GM12892 (cell line): Measurements from ENCODE around the gene PRKD1.

Experiments used
- DNase-seq: peaks from one replicate; pipeline ENCODE4 v3.0.0; 2011; ENCODE audit not compliant: insufficient read length
- FAIRE-seq: peaks from 2 replicates; lab custom pipeline; 2011; peaks lifted over from hg19 to GRCh38; lab: Jason Lieb, UNC
- POLR2A ChIP-seq: IDR thresholded peaks from 2 replicates; pipeline ENCODE4 v1.6.1; 2011; ENCODE audit warnings: low read depth, low read length, control low read depth
- POLR2AphosphoS5 ChIP-seq: IDR thresholded peaks from 2 replicates; pipeline ENCODE4 v1.6.1; 2011; ENCODE audit warnings: low read depth, low read length, control low read depth
- TAF1 ChIP-seq: IDR thresholded peaks from 2 replicates; pipeline ENCODE4 v1.6.1; 2011; ENCODE audit warnings: low read depth, mild to moderate bottlenecking, control low read depth, low read length, borderline replicate concordance

Gene PRKD1

DNA sequence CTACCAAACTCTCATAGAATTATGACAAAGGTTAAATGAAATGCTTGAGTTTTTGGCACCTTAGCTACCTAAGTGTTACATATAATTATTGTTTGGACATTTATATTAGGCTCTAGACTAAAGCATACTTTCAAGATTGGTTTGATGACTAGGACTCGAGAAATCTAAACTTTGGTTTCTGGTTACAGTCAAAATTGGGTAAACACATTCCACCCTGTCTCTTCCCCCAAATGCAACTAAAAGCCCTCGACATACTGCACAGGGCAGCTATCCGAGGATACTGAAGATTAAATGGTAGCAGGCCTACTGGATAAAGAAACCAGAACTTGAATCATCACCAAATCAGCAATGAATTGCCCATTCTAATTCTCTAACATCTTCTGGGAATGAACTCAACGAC lies 369.1 kb downstream of the PRKD1 start:
- TF ChIP-seq TAF1, result no peak
- no peak for TF ChIP-seq POLR2AphosphoS5
- TF ChIP-seq POLR2A, result no peak
- no peak for FAIRE-seq
- DNase-seq, result no peak

DNA sequence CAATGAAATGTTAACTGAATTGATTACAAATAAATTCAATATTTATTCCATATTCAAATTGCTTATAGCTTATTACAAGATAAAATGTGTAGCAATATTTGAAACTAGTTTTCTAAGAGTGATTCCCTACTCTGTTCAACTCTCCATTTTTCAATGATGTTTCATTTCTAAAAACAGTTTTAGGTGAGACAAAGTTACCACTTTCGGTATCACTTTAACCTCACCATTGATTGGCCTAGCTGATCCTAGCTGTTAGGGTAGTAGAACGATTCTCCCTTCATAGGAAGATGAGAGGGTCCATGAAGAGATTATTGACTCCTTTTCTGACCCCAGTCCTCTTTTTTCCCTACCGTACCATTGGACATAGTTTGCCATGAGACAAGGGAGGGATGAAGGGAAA lies 373.3 kb downstream of the PRKD1 start:
- no peak for DNase-seq
- TF ChIP-seq POLR2AphosphoS5 (no peak), POLR2A (no peak), TAF1 (no peak)
- FAIRE-seq, result no peak

- TF ChIP-seq TAF1 (no peak), POLR2A (no peak), POLR2AphosphoS5 (no peak)
- DNase-seq, result no peak
- FAIRE-seq, result no peak
Measured at GRCh38 chr14:29553427-29553826, 374.2 kb downstream of the PRKD1 start.

DNA sequence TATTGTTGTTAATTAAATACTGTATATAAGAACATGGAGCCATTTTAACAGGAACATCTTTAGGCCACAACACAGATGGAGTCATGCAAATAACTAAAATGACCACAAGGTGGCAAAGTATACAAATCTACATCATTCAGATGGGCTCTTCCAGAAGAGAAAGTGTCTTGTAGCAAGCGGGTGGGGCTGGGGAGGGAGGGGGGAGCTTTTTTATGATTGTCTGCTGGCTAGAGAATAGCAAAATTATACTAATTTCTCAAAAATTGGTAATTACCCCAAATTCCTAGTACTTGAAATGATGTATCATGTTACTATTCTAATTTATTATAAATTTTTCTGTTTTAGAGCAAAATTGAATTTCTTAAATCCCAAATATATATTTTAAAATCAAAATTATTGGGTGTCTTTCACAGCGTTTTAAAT lies 378.7 kb downstream of the PRKD1 start:
- no peak for DNase-seq
- peak; percentile 84 for FAIRE-seq
- no peak for TF ChIP-seq POLR2A
- TF ChIP-seq POLR2AphosphoS5, result no peak
- no peak for TF ChIP-seq TAF1

DNA sequence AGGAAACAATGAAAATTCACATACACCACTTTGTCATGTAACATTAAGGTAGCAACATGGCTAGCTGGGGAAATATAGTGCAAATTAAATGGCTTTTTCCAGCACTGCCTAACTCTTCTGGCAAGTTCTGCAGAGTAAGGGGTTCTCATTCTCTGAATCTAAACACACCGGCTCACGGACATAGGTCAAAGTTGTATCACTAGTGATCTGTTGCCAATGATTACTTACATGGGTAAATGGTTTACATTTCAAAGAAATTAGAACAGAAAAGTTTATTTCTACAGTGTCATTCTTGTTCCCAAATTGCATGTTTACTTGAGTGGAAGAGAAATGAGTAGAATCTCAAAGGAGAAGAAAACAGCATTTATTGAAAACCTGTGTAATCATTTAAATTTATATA lies 381.9 kb downstream of the PRKD1 start:
- TF ChIP-seq TAF1 (no peak), POLR2A (no peak), POLR2AphosphoS5 (no peak)
- FAIRE-seq (no peak), DNase-seq (no peak)

DNA sequence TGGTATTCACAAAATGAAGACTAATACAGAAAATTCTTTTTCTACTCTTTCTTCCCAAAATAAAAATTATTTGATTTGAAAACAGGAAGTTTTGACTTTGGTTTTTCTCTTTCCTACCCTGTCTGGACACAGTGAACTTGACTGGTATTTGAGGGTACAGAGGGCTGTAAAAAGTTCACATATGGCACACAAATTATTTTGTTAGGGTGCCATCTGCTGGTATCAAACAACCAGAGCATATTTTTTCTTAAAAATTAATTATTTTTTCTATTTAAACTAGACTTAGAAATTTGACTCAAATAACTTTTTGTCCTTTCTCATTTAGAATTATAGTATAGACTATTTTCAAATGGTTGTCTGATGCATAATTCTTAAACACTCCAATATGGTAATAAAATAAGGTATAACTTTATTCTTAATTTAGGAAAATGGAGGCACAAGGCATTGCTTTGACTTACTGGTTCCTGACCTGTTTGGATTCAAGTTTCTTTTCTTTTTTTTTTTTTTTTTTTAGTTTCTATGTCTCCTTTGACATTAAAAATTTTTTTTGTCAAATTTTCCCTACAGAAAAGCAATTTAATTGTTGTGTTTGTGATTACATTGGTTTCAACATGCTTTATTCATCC lies 390.6 kb downstream of the PRKD1 start:
- no peak for FAIRE-seq
- TF ChIP-seq TAF1 (no peak), POLR2A (no peak), POLR2AphosphoS5 (no peak)
- no peak for DNase-seq

DNA sequence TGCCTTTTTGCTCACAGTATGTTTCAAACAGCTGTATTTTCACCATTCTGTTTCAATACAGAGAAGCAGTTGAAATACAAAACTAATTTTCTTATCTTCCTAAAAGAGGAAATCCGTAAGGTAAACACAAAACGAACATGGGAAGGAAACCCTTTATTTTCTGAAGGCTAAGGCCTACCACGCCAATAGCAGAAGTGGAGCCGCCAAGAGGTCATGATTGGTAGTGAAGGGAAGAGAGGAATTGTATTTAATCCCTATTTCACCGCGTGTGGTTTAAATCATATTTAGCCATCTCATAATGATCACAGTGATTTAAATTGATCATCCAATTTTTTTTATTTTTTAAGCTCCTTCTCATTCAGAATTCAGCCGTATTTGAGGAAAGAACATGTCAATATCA lies 398.2 kb downstream of the PRKD1 start:
- TF ChIP-seq TAF1 (no peak), POLR2AphosphoS5 (no peak), POLR2A (no peak)
- no peak for DNase-seq
- no peak for FAIRE-seq

DNA sequence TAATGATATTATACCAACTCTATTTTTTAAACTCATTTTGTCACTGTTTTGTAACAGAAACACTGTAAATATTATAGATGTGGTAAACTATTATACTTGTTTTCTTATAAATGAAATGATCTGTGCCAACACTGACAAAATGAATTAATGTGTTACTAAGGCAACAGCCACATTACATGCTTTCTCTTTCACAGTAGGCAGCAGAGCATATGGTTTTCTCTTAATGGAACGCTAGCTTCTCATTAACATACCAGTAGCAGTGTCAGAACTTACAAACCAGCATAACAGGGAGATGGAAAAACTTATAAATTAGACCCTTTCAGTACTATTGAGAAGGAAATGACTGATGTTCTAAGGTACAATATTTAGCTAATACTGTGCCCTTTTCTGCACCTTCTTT lies 398.8 kb downstream of the PRKD1 start:
- FAIRE-seq (no peak), DNase-seq (no peak)
- TF ChIP-seq TAF1 (no peak), POLR2AphosphoS5 (no peak), POLR2A (no peak)

DNA sequence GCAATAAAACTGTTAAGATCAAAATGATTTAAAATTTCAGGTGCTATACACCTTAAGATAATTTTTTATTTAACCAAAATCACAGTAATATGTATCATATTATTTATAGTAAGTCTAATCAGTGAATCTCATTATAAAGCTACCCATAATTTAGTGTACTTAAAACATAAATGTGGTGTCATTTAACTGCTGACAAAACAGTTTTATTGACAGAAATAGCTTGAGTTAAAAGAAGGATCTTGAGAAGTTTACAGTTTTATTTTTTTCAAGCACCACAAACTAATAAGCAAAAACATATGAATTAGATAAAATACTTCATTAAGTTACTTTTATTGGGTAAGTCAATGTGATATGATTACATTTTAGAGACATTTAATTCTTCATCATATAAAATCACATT lies 400.4 kb downstream of the PRKD1 start:
- TF ChIP-seq POLR2AphosphoS5, result no peak
- TF ChIP-seq TAF1, result no peak
- no peak for TF ChIP-seq POLR2A
- no peak for FAIRE-seq
- no peak for DNase-seq
